Thyroid gland (tissue), 4 donors: ENCODE measurements around the gene UHRF1. TPM values are rescaled to one million over a fixed set of nuclear protein-coding genes. Genes with fewer than 3 reads are reported as not detected.
A peak's percentile ranks its signal among the peaks of the same experiment; 100 is the strongest.

Experiments
- DNase-seq, 2 donors: peaks; one replicate each; pipeline ENCODE4 v3.0.0-alpha.2; 2019
- H3K27ac ChIP-seq, 3 donors: fragments of 200-600 bp; sonication (generic); 1 replicate in 2 of 3; 2 replicates in 1 of 3; pipeline ENCODE4 v1.5.1; 2016 to 2019; ENCODE audit warnings: mild to moderate bottlenecking in 1 of 3, moderate library complexity in 1 of 3
- H3K27me3 ChIP-seq: fragments of 200-600 bp; sonication (generic); one replicate; pipeline ENCODE4 v1.5.1; 2019
- H3K36me3 ChIP-seq, 2 donors: fragments of 200-600 bp; sonication (generic); one replicate each; pipeline ENCODE4 v1.5.1; 2016 to 2019
- H3K4me1 ChIP-seq, 2 donors: fragments of 200-600 bp; sonication (generic); one replicate each; pipeline ENCODE4 v1.5.1; 2017 to 2019
- H3K4me3 ChIP-seq, 3 donors: fragments of 200-600 bp; sonication (generic); replicated peaks in 1 of 3; 1 replicate in 2 of 3; 2 replicates in 1 of 3; pipeline ENCODE4 v1.5.1; 2016; ENCODE audit warnings: mild to moderate bottlenecking in 1 of 3
- H3K9me3 ChIP-seq: fragments of 200-600 bp; sonication (generic); one replicate; pipeline ENCODE4 v1.5.1; 2017
- CTCF ChIP-seq, 6 experiments: fragments of 200-600 bp in 3 of 6; fragments of 450-650 bp in 3 of 6; sonication (generic) in 3 of 6; IDR thresholded peaks; one replicate each; pipeline ENCODE4 v1.5.1; 2016 to 2019; ENCODE audit warnings: antibody characterized with exemption in 6 of 6, mild to moderate bottlenecking in 2 of 6, inconsistent platforms in 1 of 6, moderate library complexity in 1 of 6
- POLR2A ChIP-seq, 2 donors: fragments of 450-650 bp; IDR thresholded peaks; one replicate each; pipeline ENCODE4 v1.6.1; 2017; ENCODE audit warnings: antibody characterized with exemption in 2 of 2, mild to moderate bottlenecking in 2 of 2, moderate library complexity in 1 of 2
- WGBS, 2 donors: methylation state at CpG; one replicate each; pipeline ENCODE4 v1.1.5; 2017; 5-methylcytosine and 5-hydroxymethylcytosine counted together
- intact Hi-C: fragments of 100-400 bp; cut with DNase I; formaldehyde crosslinking; loops from one replicate; pipeline ENCODE4 v1.15.1; 2023
- total RNA-seq, 4 donors: library from RNA; depleted of rRNA; stranded (reverse); fragments of >200 nt; gene quantifications; one replicate each; pipeline ENCODE4 v1.2.3, GENCODE V29; 2016

The UHRF1 gene
- total RNA-seq, 4 donors from 2014 or later: 0.11 to 0.71 (median 0.41) TPM

- DNase-seq: no peak
- peaks cover 71 to 73% of the 10 kb centered on the region in 2 donors for H3K4me1 ChIP-seq
- H3K36me3 ChIP-seq: no peaks in the 10 kb centered on the region
- H3K4me3 ChIP-seq: no peak overlapping the region
- peak overlapping the region; percentile 89 to 97 (median 92) for H3K27ac ChIP-seq
- intact Hi-C loops: no loop called here
- H3K9me3 ChIP-seq: no peaks in the 10 kb centered on the region
- H3K27me3 ChIP-seq: no peaks in the 10 kb centered on the region
- 62 to 63% methylated on average over 11 of the region's 11 CpGs for WGBS, 2 donors
- no peak for TF ChIP-seq POLR2A (IDR thresholded peaks at IDR 0.05)
Observed at GRCh38 chr19:4987256-4987655, 78.0 kb downstream of the UHRF1 start.

GRCh38 chr19:4987692-4988370 lies 78.5 kb downstream of the UHRF1 start:
- H3K4me3 ChIP-seq: no peak overlapping the region
- 78 to 86% methylated on average over 23 to 24 of the region's 24 CpGs for WGBS, 2 donors
- TF ChIP-seq POLR2A (IDR thresholded peaks at IDR 0.05) (no peak), CTCF (IDR thresholded peaks at IDR 0.05) (no peak)
- H3K9me3 ChIP-seq: no peaks in the 10 kb centered on the region
- peaks cover 68 to 70% of the 10 kb centered on the region in 2 donors for H3K4me1 ChIP-seq
- peak overlapping the region; percentile 3 to 97 (median 89) for H3K27ac ChIP-seq
- intact Hi-C loops: no loop called here
- DNase-seq: no peak
- H3K36me3 ChIP-seq: no peaks in the 10 kb centered on the region
- no peaks in the 10 kb centered on the region for H3K27me3 ChIP-seq

- H3K9me3 ChIP-seq: no peaks in the 10 kb centered on the region
- H3K36me3 ChIP-seq: no peaks in the 10 kb centered on the region
- intact Hi-C loops: no loop called here
- peak in 1 of 2 donors; percentile 19 for TF ChIP-seq POLR2A (IDR thresholded peaks at IDR 0.05)
- no peak for TF ChIP-seq CTCF (IDR thresholded peaks at IDR 0.05)
- WGBS, 2 donors: 48% methylated on average over 11 to 12 of the region's 13 CpGs
- peak; percentile 80 to 86 for DNase-seq
- H3K27ac ChIP-seq: peak overlapping the region; percentile 66 to 89 (median 82)
- no peaks in the 10 kb centered on the region for H3K27me3 ChIP-seq
- H3K4me1 ChIP-seq: peaks cover 63 to 69% of the 10 kb centered on the region in 2 donors
- H3K4me3 ChIP-seq: no peak overlapping the region
Observed at GRCh38 chr19:4988770-4989251, 79.5 kb downstream of the UHRF1 start.

- Histone ChIP-seq H3K4me3 (no peak overlapping the region), H3K27me3 (no peaks in the 10 kb centered on the region), H3K36me3 (no peaks in the 10 kb centered on the region), H3K4me1 (peaks cover 48 to 55% of the 10 kb centered on the region in 2 donors), H3K27ac (no peak overlapping the region), H3K9me3 (no peaks in the 10 kb centered on the region)
- no peak for DNase-seq
- intact Hi-C loops: no loop called here
- WGBS, 2 donors: 91 to 93% methylated on average over 7 of the region's 7 CpGs
- TF ChIP-seq POLR2A (IDR thresholded peaks at IDR 0.05): no peak
- no peak for TF ChIP-seq CTCF (IDR thresholded peaks at IDR 0.05)
Observed at GRCh38 chr19:4990306-4990705, 81.0 kb downstream of the UHRF1 start.

- Histone ChIP-seq H3K4me1 (peaks cover 41 to 43% of the 10 kb centered on the region in 2 donors), H3K27ac (no peak overlapping the region), H3K36me3 (no peaks in the 10 kb centered on the region), H3K4me3 (no peak overlapping the region), H3K27me3 (no peaks in the 10 kb centered on the region), H3K9me3 (no peaks in the 10 kb centered on the region)
- 94 to 96% methylated on average over 9 of the region's 9 CpGs for WGBS, 2 donors
- intact Hi-C loops: no loop called here
- DNase-seq: no peak
- TF ChIP-seq CTCF (IDR thresholded peaks at IDR 0.05) (no peak), POLR2A (IDR thresholded peaks at IDR 0.05) (no peak)
Observed at GRCh38 chr19:4991538-4991937, 82.2 kb downstream of the UHRF1 start.
